GM21576 (cell line): Measurements from ENCODE around the gene GIT1.
"Not testable (repeated sequence)": the region's sequence is repeated elsewhere in the genome, so short reads cannot be mapped to it uniquely, and the experiment has no call there.

Experiments
- ATAC-seq: cut with Tn5 transposase; IDR thresholded peaks from one replicate; pipeline ENCODE4 v1.9.1; 2021; ENCODE audit warnings: mild to moderate bottlenecking, moderate library complexity; ENCODE audit not compliant: unreplicated experiment

GIT1 gene

DNA sequence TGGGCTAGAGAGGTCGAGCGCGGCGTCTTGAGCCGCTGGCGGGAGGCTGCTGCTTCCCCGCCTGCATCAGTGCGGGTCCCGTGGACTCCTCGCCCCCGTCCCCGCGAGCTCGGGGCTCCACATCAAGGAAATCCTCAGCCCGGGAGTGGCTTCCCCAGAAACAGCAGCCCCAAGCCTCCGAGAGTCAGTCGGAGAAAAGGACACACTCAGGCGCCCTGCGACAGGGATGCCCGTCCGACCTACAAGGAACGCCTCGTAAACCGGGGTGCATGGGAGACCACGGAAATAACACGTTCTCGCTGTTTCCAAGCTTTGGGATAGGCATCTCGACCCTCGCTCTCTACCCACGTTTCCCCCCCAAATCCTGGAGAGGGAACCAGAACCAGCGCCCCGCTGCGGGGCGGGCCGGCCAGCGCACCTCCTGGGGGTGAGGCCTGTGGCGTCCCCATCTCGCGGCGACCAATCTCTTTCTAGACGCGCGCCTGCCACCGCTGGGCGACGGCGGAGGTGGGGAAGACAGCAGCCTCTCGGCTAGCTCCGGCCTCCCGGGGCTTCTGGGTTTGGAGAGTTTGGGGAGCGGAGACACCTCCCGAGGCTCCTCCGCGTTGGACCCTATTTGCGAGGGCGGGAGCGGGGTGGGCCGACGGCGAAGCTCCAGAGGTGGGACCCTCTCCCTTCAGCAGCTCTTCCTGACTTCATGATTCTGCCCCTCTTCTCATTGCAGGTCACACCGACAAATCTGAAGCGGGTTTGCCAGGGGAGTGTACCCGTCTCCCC lies 21.7 kb downstream of the GIT1 start:
- peak; percentile 34 for ATAC-seq

DNA sequence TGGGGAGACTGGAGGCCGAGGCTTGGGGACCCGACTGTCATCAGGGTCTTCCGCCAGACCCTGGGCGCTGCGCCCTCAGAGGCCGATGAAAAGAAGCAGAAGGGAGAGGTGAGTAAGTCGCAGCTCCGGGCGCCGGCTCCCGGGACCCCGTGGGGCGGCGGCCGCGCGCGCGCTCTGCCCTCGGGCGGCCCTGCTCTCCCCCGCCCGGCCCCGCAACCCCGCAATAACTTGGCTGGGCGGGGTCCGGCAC lies 22.2 kb downstream of the GIT1 start:
- peak; percentile 4 for ATAC-seq

DNA sequence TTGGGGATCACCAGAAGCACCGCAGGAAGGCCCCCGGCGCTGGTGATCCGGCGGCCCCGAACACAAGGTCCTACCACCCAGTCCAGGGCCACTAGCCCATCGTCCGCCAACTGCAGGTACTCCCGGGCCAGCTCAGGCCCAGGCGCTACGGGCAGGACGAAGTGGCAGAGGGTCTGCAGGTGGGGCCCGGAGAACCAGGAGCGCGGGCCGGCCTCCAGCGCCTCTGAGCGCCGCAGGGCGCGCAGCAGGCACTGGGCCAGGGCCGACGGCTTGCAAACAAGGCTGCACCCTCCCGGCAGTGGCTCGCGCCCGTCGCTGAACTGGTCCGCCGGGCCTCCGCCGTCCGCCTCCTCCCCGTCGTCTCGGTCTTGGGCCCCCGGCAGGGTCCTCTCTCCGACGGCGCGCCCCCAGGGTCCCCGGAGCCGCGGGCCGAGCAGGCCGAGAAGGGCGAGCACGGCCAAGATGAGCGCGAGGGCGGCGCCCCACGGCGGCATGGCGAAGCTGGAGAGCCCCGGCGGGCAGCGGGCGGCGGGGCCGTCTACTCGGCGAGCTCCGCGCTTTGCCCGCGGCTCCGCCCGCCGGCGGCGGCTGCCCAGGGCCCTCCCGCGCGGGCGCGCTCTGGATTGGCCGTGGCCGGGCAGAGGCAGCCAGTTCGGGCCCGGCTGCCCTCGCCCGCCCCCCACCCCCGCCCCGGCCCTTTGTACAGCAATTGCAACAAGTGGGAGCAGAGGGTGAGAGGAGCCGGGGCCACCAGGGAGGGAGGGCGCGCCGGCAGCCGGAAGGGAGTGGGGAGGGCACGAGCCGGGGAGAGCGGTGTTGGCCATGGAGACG lies 22.8 kb downstream of the GIT1 start, which contains the start of gene ABHD15:
TSS of gene ABHD15 (minus strand) at position 565 of the 831 bp plus-strand sequence. CDS start at position 494, 71 bp downstream.
- ATAC-seq: peak; percentile 21

DNA sequence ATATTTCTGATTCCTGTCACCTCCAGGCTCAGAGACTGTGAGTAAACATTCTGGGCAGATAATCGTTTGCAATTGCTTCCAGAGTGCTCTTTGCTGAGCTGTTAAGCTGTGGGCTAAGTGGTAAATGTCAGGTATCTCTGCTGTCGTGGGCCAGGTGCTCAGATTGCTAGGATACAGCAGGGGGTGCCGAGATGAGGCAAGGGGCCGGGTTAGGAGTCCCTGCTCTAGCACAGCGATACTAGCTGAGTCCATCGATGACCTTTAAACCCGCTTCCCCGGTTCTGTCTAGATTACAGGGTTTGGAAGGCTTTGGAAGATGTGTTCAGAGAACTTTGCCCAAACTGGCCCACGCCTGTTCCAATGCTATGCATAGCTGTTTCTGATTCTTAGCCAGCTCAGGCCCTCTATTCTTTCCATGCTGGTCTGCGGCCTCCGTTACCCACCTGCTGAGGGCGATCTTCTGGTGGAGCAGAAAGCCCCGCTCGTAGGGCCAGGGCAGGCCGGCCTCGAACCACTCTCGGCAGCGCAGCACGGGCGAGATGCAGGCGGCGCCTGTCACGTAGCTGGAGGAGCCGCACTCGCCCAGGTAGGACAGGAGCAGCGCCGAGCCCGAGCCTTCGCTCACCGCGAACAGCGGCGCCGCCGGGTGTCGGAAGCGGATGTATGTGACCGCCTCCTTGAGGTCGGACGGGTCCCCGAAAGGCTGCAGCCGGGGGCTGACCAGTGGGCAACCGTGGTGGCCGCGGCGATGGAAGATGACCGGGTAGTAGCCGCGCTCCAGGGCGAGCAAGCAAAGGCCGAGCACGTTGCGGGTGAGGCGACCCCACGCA lies 23.6 kb downstream of the GIT1 start:
- no peak for ATAC-seq

DNA sequence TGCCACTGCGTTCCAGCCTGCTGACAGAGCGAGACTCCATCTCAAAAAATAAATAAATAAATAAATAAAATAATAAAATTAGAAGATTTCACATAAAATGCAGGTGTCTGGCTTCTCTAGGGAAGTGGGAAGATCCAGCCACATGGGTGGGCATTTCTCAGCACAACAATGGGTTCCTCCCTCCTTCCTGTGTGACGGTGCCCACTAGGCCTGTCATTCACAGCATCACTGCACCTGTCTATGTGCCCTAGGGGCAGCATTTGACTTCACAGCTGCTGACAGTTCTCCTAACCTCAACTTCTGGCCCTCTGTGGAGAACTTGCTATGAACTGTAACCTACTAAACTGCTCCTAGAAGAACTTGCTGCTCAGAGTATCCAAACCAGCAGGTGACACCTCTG lies 25.6 kb downstream of the GIT1 start:
- no peak for ATAC-seq

DNA sequence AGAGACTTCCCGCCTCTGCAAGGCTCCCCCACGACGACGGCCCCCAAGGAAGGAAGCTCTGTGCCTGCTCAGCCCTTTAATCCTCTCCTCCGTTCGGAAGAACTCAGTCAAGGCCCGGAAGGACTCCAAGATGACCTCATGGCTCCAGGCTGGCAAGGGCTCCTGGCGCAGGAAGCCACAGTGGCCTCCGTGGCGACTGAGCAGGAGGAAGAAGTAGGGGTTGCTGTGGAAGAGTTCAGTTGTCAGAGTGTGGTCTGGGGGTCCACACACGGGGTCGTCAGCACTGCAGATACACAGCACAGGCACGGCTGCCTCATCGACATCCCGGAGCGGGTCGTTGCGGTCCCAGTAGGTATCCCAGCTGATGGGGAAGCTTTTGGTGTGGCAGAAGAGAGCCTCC lies 26.8 kb downstream of the GIT1 start:
- ATAC-seq: no peak

DNA sequence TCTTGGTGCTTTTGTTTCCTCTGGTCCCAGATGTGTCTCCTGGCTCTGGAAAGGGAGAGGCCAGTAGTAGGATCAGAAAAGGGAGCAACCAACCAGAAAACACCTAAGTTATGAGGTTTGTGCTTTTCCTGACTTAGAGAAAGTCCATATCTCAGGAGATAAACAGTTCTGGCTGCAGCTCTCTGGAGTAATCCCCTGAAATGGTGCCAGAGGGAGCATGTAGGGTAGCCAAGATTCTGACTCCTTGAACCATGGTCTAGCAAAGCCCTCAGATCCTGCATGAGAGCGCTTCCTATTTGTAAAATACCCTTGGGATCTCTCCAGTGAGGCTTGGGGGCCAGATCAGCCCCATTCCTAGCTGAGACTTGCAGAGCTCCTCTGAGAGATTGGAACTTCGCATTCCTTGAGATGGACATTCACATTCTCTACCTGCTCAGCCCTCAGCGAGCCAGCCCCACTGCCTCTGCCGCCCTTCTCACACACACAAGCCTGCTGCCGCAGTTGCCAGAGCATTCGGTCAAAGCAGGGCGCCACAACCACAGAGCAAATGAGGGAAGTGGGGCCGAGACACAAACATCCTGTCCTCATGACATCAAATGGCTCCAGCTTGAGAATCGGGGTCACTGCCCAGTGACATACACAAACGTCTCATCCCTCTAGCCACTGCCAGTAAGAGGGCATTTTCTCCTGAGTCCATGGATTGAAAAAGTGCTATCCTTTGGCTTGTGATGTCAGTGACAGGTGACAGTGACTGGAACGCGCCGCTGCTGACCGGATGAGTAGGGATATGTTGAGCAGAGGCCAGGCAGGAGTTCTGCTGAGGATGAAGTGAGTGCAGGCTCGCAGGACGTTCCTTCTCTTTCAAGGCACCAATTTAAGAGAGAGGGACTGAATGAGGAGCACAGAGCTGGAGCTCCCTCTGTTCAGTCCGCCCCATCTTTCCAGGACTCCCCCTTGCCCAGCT lies 27.6 kb downstream of the GIT1 start:
- ATAC-seq: no peak

DNA sequence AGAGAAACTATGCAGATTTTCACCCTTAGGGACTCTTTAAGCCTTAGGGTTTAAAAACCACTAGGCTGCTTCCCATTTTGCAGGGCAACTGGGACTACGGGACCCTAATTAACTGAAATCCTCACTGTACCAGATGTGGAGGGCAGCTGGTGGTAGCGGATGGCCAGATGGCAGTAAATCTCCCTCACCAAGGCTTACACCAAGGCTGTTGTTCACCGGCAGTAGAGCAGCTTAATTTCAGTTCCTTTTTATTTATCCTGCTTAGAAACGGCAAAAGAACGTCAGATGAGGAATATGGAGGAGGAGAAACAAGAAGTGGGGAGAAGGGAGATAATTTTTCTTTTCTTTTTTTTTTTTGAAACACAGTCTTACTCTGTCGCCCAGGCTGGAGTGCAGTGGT lies 29.1 kb downstream of the GIT1 start:
- ATAC-seq: no peak

DNA sequence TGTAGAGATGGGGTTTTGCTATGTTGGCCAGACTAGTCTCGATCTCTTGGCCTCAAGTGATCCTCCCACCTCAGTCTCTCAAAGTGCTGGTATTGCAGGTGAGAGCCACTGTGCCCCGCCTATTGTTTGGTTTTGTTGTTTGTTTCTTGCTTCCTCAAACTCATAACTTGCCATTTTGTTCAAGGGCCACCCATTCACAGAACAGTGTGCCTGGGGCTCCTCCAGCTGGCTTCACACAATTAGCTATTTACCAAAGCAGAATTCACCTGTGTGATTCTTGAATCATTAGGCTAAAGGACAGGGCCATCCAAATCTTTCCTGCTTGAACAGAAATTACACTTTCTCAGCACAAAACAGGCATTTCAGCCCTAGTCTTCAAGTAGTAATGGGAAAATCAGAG lies 29.8 kb downstream of the GIT1 start:
- no peak for ATAC-seq

DNA sequence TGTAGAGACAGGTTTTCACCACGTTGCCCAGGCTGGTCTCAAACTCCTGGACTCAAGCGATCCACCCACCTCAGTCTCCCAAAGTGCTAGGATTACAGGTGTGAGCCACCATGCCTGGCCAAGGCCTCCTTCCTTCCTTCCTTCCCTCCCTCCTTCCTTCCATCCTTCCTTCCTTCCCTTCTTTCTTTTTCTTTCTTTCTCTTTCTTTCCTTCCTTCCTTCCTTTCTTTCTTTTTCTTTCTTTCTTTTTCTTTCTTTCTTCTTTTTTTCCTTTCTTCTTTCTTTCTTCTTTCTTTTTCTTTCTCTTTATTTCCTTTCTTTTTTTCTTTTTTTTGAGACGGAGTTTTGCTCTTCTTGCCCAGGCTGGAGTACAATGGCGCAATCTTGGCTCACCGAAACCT lies 31.3 kb downstream of the GIT1 start:
- not testable (repeated sequence) for ATAC-seq

DNA sequence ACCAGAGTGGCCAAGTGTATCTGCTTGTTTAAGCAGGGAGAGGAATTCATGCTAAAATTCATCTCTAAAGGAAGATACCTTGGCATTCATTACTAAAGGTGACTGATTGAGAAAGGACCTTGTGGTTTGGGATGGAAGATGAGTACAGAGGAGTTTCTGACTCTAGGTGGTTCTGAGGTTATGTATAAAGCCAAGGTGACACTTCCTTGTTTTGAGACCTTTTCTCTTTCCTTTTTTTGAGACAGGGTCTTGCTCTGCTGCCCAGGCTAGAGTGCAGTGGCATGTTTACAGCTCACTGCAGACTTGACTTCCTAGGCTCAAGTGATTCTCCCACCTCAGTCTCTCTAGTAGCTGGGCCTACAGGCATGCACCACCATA lies 31.7 kb downstream of the GIT1 start:
- ATAC-seq: no peak

DNA sequence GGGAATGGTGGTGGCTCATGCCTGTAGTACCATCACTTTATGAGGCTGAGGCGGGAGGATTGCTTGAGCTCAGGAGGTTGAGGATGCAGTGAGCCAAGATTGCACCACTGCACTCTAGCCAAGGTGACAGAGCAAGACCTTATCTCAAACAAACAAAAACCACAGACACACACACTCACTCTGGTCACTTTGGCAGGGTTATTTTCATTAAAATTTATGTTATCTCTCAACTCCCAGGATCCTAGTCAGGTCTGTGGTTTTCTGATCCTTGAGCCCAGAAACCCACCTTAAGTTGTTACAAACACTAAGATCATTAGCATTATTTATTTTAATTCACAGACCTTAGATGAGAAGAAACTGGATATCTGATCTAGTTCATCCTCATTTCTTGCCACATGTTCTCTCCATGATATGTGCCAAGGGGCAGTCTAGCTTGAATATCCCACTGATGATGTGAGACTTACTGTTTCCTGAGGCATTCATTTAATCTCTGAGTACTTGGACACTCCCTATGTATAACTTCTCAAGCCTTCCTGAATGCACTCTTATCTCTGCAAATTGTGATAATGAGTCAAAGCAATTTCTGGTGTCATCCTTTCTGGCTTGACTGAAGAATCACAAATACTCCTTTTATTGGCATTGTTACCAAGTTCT lies 32.2 kb downstream of the GIT1 start:
- ATAC-seq: no peak

DNA sequence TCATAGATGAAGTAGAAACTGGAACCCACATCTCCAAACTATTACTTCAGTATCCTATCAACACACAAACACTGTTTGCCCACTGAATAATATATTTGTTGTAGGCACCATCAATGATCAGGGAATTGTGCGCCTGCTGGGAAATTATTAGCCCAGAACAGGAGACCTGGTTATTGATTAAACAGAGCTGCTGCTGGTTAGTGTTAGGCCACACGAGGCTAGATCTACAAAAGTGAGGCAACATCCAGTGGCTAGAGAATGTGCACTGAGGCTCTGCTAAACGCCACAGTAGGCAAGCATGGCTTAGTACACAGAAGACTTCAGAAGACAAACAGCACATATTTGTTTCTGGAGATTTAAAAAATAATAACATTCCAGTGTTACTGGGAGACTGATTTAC lies 33.6 kb downstream of the GIT1 start:
- ATAC-seq: no peak

DNA sequence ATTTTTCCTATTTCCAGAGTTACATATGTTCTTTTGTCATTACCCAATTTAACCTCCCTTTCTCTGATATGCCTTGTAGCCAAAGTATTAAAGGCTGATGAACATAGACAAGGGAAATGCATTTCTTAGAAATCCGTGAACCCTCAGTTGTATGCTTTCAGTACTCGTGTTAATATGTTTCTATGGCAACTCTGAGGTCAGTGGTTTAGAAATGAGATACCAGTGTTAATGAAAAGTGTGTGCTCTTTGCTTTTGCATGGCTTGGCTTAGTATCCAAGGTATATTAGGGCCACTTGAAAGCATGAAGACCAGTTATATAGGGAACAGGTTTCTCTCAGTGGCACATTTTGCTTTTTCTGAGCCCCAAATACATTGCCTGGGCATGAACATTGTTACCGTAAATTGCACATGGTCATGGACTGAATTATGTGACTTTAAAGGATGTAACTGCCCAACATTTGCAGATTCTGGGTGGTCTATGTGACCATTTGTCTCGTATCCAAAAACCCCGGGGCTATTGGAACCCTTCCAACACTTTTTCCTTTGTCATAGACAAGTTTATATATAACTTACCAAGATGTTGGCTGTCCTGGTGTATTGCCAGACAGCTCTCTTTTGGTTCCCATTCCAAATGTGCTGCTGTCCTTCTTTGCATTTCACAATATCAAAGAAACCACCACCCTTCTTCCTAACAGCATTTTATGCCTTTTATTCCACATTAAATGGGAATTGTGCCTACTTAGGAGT lies 40.1 kb downstream of the GIT1 start:
- ATAC-seq: no peak

DNA sequence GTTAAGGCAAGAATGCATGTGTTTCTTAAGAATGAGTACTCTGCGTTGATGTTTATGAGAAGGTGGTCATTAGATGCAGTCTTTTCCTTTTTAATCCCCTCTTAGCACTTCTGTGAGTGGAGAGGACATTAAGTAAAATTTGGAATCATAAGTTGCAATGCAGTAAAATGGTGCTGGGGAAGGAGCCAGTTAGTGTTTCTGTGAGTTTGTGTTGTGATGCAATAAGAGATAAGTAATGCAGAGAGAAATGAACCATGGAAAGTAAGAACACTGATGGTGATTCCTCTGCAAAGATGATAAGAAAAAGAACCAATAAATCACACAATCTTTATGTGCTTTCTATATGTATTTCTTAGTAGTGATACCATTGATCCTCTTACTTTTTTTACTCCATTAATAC lies 42.6 kb downstream of the GIT1 start:
- no peak for ATAC-seq

DNA sequence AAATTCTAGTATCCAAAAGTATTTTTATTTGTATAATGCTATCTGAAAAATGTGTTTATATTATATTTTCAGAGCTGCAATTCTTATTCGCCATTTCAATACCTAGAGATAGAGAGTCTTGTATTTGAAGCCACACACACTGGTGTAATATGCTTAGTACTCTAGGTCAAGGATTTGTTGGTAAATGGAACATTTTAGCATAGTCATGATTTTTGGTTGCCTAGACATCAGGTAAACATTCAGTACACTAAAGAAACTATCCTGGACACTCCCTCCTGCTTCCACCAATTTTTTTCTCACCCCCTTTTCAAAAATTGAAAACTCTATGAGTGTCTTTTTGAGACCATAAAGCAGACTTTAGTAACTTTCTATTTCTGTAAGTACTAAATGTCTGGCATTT lies 43.4 kb downstream of the GIT1 start:
- ATAC-seq: no peak

DNA sequence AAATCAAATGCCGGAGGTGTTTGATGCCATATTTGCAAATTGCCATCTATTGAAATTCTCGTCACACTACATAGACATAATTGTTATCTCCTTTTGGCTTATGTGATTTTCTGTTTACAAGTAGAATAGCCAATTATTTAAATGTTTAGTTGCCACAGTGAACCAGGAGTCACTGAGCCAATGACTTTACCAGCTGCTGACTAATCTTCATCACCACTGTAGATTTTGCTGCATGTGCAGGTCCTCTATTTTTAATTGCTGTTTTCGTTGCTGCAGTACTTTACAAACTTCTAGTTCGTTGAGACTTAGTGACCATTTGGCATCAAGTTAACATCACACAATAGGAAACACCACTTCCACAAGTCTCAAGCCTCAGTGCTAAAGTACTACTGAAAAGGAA lies 45.4 kb downstream of the GIT1 start:
- no peak for ATAC-seq

DNA sequence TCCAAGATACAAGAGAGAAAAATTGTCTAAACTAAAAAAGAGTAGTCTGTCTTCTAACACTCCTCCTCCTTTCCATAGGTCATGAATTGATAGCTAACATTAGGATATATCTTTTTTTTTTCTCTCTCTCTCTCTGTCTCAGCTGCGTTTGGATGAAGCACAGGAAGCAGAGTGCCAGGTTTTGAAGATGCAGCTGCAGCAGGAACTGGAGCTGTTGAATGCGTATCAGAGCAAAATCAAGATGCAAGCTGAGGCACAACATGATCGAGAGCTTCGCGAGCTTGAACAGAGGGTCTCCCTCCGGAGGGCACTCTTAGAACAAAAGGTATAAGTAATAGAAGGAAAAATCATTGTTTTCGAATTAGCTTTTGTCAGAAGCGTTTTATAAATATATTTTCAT lies 55.5 kb downstream of the GIT1 start:
- ATAC-seq: no peak

DNA sequence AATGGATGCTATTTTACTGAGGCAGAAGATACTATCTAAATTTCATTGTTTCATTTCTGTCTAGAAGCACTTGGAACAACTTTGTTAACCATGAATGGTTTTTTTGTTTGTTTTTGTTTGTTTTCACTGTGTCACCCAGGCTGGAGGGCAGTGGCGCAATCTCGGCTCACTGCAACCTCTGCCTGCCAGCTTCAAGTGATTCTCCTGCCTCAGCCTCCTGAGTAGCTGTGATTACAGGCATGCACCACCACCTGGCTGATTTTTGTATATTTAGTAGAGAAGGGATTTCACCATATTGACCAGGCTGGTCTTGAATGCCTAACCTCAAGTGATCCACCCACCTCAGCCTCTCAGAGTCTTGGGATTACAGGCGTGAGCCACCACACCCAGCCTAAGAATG lies 63.1 kb downstream of the GIT1 start:
- ATAC-seq: no peak
